Hepatocyte (in vitro differentiated cells): ENCODE results near the gene CYTH2. TPM values are rescaled to one million over a fixed set of nuclear protein-coding genes. Genes with fewer than 3 reads are reported as not detected.

Experiments used
- DNase-seq: peaks from one replicate; pipeline ENCODE4 v3.0.0-alpha.2; 2016; ENCODE audit warnings: low spot score
- H2AFZ ChIP-seq: fragments of 200-600 bp; sonication (generic); 2 replicates; pipeline ENCODE4 v1.6.0; 2016; ENCODE audit warnings: antibody characterized with exemption, mild to moderate bottlenecking
- H3K27ac ChIP-seq: fragments of 200-600 bp; sonication (generic); 2 replicates; pipeline ENCODE4 v1.5.1; 2016; ENCODE audit warnings: mild to moderate bottlenecking
- H3K27me3 ChIP-seq: fragments of 200-600 bp; sonication (generic); 2 replicates; pipeline ENCODE4 v1.6.1; 2016
- H3K36me3 ChIP-seq: fragments of 200-600 bp; sonication (generic); replicated peaks from 2 replicates; pipeline ENCODE4 v1.5.1; 2016; ENCODE audit warnings: low read depth; ENCODE audit not compliant: insufficient read depth
- H3K4me1 ChIP-seq: fragments of 200-600 bp; sonication (generic); 2 replicates; pipeline ENCODE4 v1.5.1; 2016; ENCODE audit warnings: mild to moderate bottlenecking, moderate library complexity; ENCODE audit not compliant: insufficient read depth
- H3K4me2 ChIP-seq: fragments of 200-600 bp; sonication (generic); 2 replicates; pipeline ENCODE4 v1.6.0; 2016
- H3K4me3 ChIP-seq: fragments of 200-600 bp; sonication (generic); 2 replicates; pipeline ENCODE4 v1.5.1; 2016; ENCODE audit warnings: mild to moderate bottlenecking
- H3K79me2 ChIP-seq: fragments of 200-600 bp; sonication (generic); 2 replicates; pipeline ENCODE4 v1.6.0; 2017; ENCODE audit warnings: mild to moderate bottlenecking
- H3K9me2 ChIP-seq: fragments of 200-600 bp; sonication (generic); replicated peaks from 2 replicates; pipeline ENCODE4 v1.6.0; 2017; ENCODE audit warnings: mild to moderate bottlenecking; ENCODE audit not compliant: insufficient read depth
- H3K9me3 ChIP-seq: fragments of 200-600 bp; sonication (generic); 2 replicates; pipeline ENCODE4 v1.5.1; 2016; ENCODE audit warnings: low read depth, mild to moderate bottlenecking
- H4K20me1 ChIP-seq: fragments of 200-600 bp; sonication (generic); 2 replicates; pipeline ENCODE4 v1.6.0; 2016; ENCODE audit warnings: mild to moderate bottlenecking; ENCODE audit not compliant: insufficient read depth, poor library complexity, severe bottlenecking
- CTCF ChIP-seq: fragments of 200-600 bp; sonication (generic); IDR thresholded peaks from 2 replicates; pipeline ENCODE4 v1.5.1; 2016; ENCODE audit warnings: antibody characterized with exemption, mild to moderate bottlenecking; ENCODE audit not compliant: poor library complexity
- EZH2 ChIP-seq: fragments of 200-600 bp; sonication (generic); IDR thresholded peaks from 2 replicates; pipeline ENCODE4 v1.6.1; 2016; ENCODE audit warnings: antibody characterized with exemption, mild to moderate bottlenecking, borderline replicate concordance
- EZH2phosphoT487 ChIP-seq: fragments of 200-600 bp; sonication (generic); IDR thresholded peaks from one replicate; pipeline ENCODE4 v1.6.1; 2018; ENCODE audit warnings: antibody characterized with exemption, mild to moderate bottlenecking, low read depth, moderate library complexity; ENCODE audit not compliant: unreplicated experiment, severe bottlenecking
- WGBS: methylation state at CpG from one replicate; pipeline ENCODE4 v1.1.6; 2016; ENCODE audit warnings: low lambda C conversion rate; ENCODE audit errors: missing lambda C conversion rate; 5-methylcytosine and 5-hydroxymethylcytosine counted together
- polyA plus RNA-seq: library from polyadenylated mRNA; unstranded; fragments of >200 nt; fragmentation: Nextera tagmentation; extraction: Ambion mirVana; gene quantifications from 2 replicates; pipeline ENCODE4 v1.2.1, GENCODE V29; 2016
- total RNA-seq: library from RNA; depleted of rRNA; stranded (reverse); fragments of >200 nt; gene quantifications from 2 replicates; pipeline ENCODE4 v1.2.3, GENCODE V29; 2014

The CYTH2 gene
- total and polyA plus RNA-seq, 2 experiments from 2014 or later, result 63.1 to 80.1 TPM

GRCh38 chr19:48530066-48530720 lies 61.0 kb downstream of the CYTH2 start:
- WGBS, result 60% methylated on average over 20 of the region's 20 CpGs
- H3K4me1 ChIP-seq, result no peaks in the 10 kb centered on the region
- peak overlapping the region; percentile 3 for H3K4me2 ChIP-seq
- no peaks in the 10 kb centered on the region for H3K36me3 ChIP-seq
- H3K9me2 ChIP-seq, result no peaks in the 10 kb centered on the region
- no peaks in the 10 kb centered on the region for H3K27me3 ChIP-seq
- no peaks in the 10 kb centered on the region for H4K20me1 ChIP-seq
- no peaks in the 10 kb centered on the region for H3K9me3 ChIP-seq
- no peak overlapping the region for H2AFZ ChIP-seq
- DNase-seq, result no peak
- no peaks in the 10 kb centered on the region for H3K79me2 ChIP-seq
- TF ChIP-seq CTCF (no peak), EZH2 (no peak), EZH2phosphoT487 (no peak)
- H3K27ac ChIP-seq, result no peak overlapping the region
- H3K4me3 ChIP-seq, result no peak overlapping the region

- peak overlapping the region; percentile 3 for H3K4me2 ChIP-seq
- TF ChIP-seq CTCF (no peak), EZH2 (no peak), EZH2phosphoT487 (no peak)
- DNase-seq, result no peak
- H3K4me1 ChIP-seq, result no peaks in the 10 kb centered on the region
- no peaks in the 10 kb centered on the region for H4K20me1 ChIP-seq
- no peaks in the 10 kb centered on the region for H3K36me3 ChIP-seq
- H3K4me3 ChIP-seq, result no peak overlapping the region
- no peak overlapping the region for H2AFZ ChIP-seq
- H3K9me2 ChIP-seq, result no peaks in the 10 kb centered on the region
- H3K9me3 ChIP-seq, result no peaks in the 10 kb centered on the region
- WGBS, result 61% methylated on average over 6 of the region's 6 CpGs
- H3K79me2 ChIP-seq, result no peaks in the 10 kb centered on the region
- H3K27ac ChIP-seq, result no peak overlapping the region
- no peaks in the 10 kb centered on the region for H3K27me3 ChIP-seq
Measured at GRCh38 chr19:48530770-48531169, 61.6 kb downstream of the CYTH2 start.

Other genes starting within 250 kb of the CYTH2 start
- gene CARD8, start 213.5 kb upstream of the CYTH2 start, total RNA-seq, result 17.0 and 18.8 TPM in 2 replicates
- gene CARD8, start 213.5 kb upstream of the CYTH2 start, polyA plus RNA-seq, result 7.6 and 10.3 TPM in 2 replicates
- 0.84 and 0.90 TPM in 2 replicates for gene ZNF114, start 199.3 kb upstream of the CYTH2 start, total RNA-seq
- gene ZNF114, start 199.3 kb upstream of the CYTH2 start, polyA plus RNA-seq, result 1.6 and 3.0 TPM in 2 replicates
- gene EMP3, start 143.8 kb upstream of the CYTH2 start, total RNA-seq, result 68.4 and 80.1 TPM in 2 replicates
- 379 and 381 TPM in 2 replicates for gene EMP3, start 143.8 kb upstream of the CYTH2 start, polyA plus RNA-seq
- gene TMEM143, start 105.4 kb upstream of the CYTH2 start, total RNA-seq, result 5.3 and 5.9 TPM in 2 replicates
- gene TMEM143, start 105.4 kb upstream of the CYTH2 start, polyA plus RNA-seq, result 11.2 and 20.8 TPM in 2 replicates
- not detected in 2 replicates for gene SYNGR4, start 105.0 kb upstream of the CYTH2 start, total RNA-seq
- 0.51 and 1.3 TPM in 2 replicates for gene SYNGR4, start 105.0 kb upstream of the CYTH2 start, polyA plus RNA-seq
- gene KDELR1, start 77.8 kb upstream of the CYTH2 start, total RNA-seq, result 164 and 179 TPM in 2 replicates
- gene KDELR1, start 77.8 kb upstream of the CYTH2 start, polyA plus RNA-seq, result 278 and 288 TPM in 2 replicates
- gene GRIN2D, start 75.7 kb upstream of the CYTH2 start, total RNA-seq, result 0.40 and 1.00 TPM in 2 replicates
- gene GRIN2D, start 75.7 kb upstream of the CYTH2 start, polyA plus RNA-seq, result 2.1 and 2.7 TPM in 2 replicates
- gene GRWD1, start 23.4 kb upstream of the CYTH2 start, total RNA-seq, result 25.2 and 25.9 TPM in 2 replicates
- gene GRWD1, start 23.4 kb upstream of the CYTH2 start, polyA plus RNA-seq, result 33.1 and 36.6 TPM in 2 replicates
- gene KCNJ14, start 13.8 kb upstream of the CYTH2 start, total RNA-seq, result 0.12 and 0.70 TPM in 2 replicates
- gene KCNJ14, start 13.8 kb upstream of the CYTH2 start, polyA plus RNA-seq, result 0.32 and 1.1 TPM in 2 replicates
- 2.1 and 3.7 TPM in 2 replicates for gene LMTK3, start 42.5 kb downstream of the CYTH2 start, total RNA-seq
- gene LMTK3, start 42.5 kb downstream of the CYTH2 start, polyA plus RNA-seq, result 1.3 and 2.1 TPM in 2 replicates
- gene SULT2B1, start 82.8 kb downstream of the CYTH2 start, total RNA-seq, result not detected in 2 replicates
- 0.43 and 0.79 TPM in 2 replicates for gene SULT2B1, start 82.8 kb downstream of the CYTH2 start, polyA plus RNA-seq
- not detected in 2 replicates for gene SPACA4, start 137.4 kb downstream of the CYTH2 start, total RNA-seq
- 0.30 TPM in 1 of 2 replicates, not detected in the other for gene SPACA4, start 137.4 kb downstream of the CYTH2 start, polyA plus RNA-seq
- 13.8 and 22.2 TPM in 2 replicates for gene FAM83E, start 145.7 kb downstream of the CYTH2 start, total RNA-seq
- 12.4 and 16.1 TPM in 2 replicates for gene FAM83E, start 145.7 kb downstream of the CYTH2 start, polyA plus RNA-seq
- gene RPL18, start 149.8 kb downstream of the CYTH2 start, total RNA-seq, result 1,372 and 1,462 TPM in 2 replicates
- 616 and 623 TPM in 2 replicates for gene RPL18, start 149.8 kb downstream of the CYTH2 start, polyA plus RNA-seq
- gene SPHK2, start 150.1 kb downstream of the CYTH2 start, total RNA-seq, result 45.2 and 56.7 TPM in 2 replicates
- gene SPHK2, start 150.1 kb downstream of the CYTH2 start, polyA plus RNA-seq, result 39.4 and 48.2 TPM in 2 replicates
- gene DBP, start 168.0 kb downstream of the CYTH2 start, total RNA-seq, result 3.9 and 5.4 TPM in 2 replicates
- 11.8 and 20.4 TPM in 2 replicates for gene DBP, start 168.0 kb downstream of the CYTH2 start, polyA plus RNA-seq
- 11.7 and 12.0 TPM in 2 replicates for gene CA11, start 176.8 kb downstream of the CYTH2 start, total RNA-seq
- gene CA11, start 176.8 kb downstream of the CYTH2 start, polyA plus RNA-seq, result 43.6 and 48.6 TPM in 2 replicates
- 0.08 TPM in 1 of 2 replicates, not detected in the other for gene NTN5, start 203.6 kb downstream of the CYTH2 start, total RNA-seq
- gene NTN5, start 203.6 kb downstream of the CYTH2 start, polyA plus RNA-seq, result 0.33 and 0.60 TPM in 2 replicates
- 12.4 and 13.4 TPM in 2 replicates for gene FUT2, start 226.6 kb downstream of the CYTH2 start, total RNA-seq
- gene FUT2, start 226.6 kb downstream of the CYTH2 start, polyA plus RNA-seq, result 14.4 and 16.9 TPM in 2 replicates